DMS 273 (cell line): ENCODE results near the gene DYRK1A.

Source experiments
- DNase-seq: peaks from one replicate; lab custom pipeline; 2025; ENCODE audit not compliant: unreplicated experiment; lab: John Stamatoyannopoulos, UW

Gene DYRK1A

GRCh38 chr21:37384416-37384815, 17.8 kb downstream of the DYRK1A start:
- no peak for DNase-seq

- DNase-seq, result no peak
These were observed 18.7 kb downstream of the DYRK1A start for GRCh38 chr21:37385179-37385765.

- DNase-seq, result no peak
These were observed 19.6 kb downstream of the DYRK1A start for GRCh38 chr21:37386151-37386550.

GRCh38 chr21:37389456-37389855, 22.9 kb downstream of the DYRK1A start:
- DNase-seq, result no peak

- DNase-seq, result no peak
These were observed 25.1 kb downstream of the DYRK1A start for GRCh38 chr21:37391666-37392065.

- no peak for DNase-seq
These were observed 25.9 kb downstream of the DYRK1A start for GRCh38 chr21:37392441-37392840.

- DNase-seq, result no peak
These were observed 26.5 kb downstream of the DYRK1A start for GRCh38 chr21:37393030-37393429.

GRCh38 chr21:37393786-37394185, 27.2 kb downstream of the DYRK1A start:
- no peak for DNase-seq

- no peak for DNase-seq
These were observed 29.4 kb downstream of the DYRK1A start for GRCh38 chr21:37395961-37396360.

GRCh38 chr21:37396855-37397254, 30.3 kb downstream of the DYRK1A start:
- DNase-seq, result no peak

- no peak for DNase-seq
These were observed 32.1 kb downstream of the DYRK1A start for GRCh38 chr21:37398697-37399096.

GRCh38 chr21:37402251-37402867, 35.8 kb downstream of the DYRK1A start:
- no peak for DNase-seq

- no peak for DNase-seq
These were observed 39.1 kb downstream of the DYRK1A start for GRCh38 chr21:37405629-37406028.

- no peak for DNase-seq
These were observed 41.3 kb downstream of the DYRK1A start for GRCh38 chr21:37407719-37408420.

- no peak for DNase-seq
These were observed 42.1 kb downstream of the DYRK1A start for GRCh38 chr21:37408464-37409193.

GRCh38 chr21:37410639-37411038, 44.1 kb downstream of the DYRK1A start:
- DNase-seq, result no peak

- no peak for DNase-seq
These were observed 46.2 kb downstream of the DYRK1A start for GRCh38 chr21:37412603-37413360.

- no peak for DNase-seq
These were observed 47.1 kb downstream of the DYRK1A start for GRCh38 chr21:37413553-37414291.

- DNase-seq, result no peak
These were observed 48.0 kb downstream of the DYRK1A start for GRCh38 chr21:37414292-37415253.
